ENCODE data around the gene DNAJC15.
A peak's percentile ranks its signal among the peaks of the same experiment; 100 is the strongest.
"Not testable (repeated sequence)": the region's sequence is repeated elsewhere in the genome, so short reads cannot be mapped to it uniquely, and the experiment has no call there.

The DNAJC15 gene

GRCh38 chr13:43005460-43006236 is 17.7 kb upstream of the DNAJC15 start:
- no peak for DNase-seq

DNA sequence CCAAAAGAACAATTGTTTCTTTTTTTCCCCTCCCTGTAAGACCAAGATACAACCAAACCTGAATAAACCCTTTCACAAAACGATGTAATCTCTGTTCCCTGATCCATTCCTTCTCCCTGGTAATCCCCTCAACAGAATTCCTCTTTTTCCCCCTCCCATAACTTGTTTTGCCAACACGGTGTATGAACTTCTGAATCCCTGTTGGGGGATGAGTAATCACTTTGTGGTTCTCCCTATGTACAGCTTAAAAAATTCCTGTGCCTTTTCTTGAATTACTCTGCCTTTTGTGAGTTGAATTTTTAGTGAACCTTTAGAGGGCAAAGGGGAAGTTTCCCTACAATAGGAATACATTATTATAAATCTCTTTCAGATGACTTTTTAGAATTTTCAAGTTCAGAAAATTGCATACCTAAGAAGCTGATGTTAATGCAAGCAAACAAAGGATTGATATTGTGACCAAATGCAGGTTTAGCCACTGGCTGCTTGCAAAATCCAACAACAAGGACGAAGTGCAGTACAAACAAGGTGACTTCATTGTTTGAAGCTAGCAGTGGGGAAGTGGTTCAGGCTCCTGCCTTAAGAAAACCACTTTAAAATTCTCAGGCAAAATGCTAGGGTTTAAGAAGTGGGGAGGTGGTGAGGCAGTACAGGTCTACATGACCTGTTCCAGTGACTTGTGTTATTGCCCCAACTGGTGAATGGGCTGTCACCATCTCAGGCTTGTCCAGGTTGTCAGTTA is 16.3 kb upstream of the DNAJC15 start:
- no peak for DNase-seq

GRCh38 chr13:43008596-43008995 is 14.8 kb upstream of the DNAJC15 start:
- DNase-seq = no peak

- DNase-seq = no peak
Observed at GRCh38 chr13:43009506-43009905, 13.9 kb upstream of the DNAJC15 start.

DNA sequence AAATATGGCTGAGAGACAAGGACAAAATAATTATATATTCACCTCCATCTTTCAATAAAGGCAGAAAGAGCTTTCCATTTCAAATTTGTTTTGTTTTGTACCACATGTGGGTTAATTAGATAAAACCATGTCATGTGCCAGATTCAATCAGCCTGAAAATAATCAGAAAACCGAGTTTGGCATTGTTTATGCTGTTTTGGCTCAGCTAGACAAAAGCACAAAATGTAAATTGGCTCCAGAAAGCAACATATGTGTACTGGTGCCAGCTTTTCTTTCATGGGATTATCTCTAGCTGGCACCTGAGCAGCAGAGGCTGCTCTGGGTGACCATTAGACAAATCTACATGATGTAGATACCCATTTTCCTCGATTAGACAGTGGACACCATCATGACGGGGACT is 9.2 kb upstream of the DNAJC15 start:
- peak; percentile 71 for DNase-seq

DNA sequence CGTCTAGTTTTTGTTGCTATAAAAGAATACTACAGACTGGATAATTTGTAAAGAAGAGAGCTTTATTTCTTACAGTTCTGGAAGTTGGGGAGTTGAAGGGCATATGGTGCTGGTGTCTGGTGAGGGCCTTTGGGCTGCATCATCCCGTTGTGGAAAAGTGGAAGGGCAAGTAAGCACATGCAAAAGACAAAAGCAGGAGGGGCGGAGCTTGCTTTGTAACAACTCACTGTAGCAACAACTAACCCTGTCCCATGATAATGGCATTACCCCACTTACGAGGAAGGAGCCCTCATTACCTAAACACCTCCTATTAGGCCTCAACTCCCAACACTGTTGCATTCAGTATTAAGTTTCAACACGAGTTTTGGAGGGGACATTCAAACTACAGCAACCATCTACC is 7.2 kb upstream of the DNAJC15 start:
- DNase-seq = no peak

- no peak for DNase-seq
Observed at GRCh38 chr13:43019811-43020210, 3.6 kb upstream of the DNAJC15 start.

GRCh38 chr13:43020794-43021193 is 2.6 kb upstream of the DNAJC15 start:
- DNase-seq = no peak

- no peak for DNase-seq
Observed at GRCh38 chr13:43021926-43022670, 1.3 kb upstream of the DNAJC15 start.

DNA sequence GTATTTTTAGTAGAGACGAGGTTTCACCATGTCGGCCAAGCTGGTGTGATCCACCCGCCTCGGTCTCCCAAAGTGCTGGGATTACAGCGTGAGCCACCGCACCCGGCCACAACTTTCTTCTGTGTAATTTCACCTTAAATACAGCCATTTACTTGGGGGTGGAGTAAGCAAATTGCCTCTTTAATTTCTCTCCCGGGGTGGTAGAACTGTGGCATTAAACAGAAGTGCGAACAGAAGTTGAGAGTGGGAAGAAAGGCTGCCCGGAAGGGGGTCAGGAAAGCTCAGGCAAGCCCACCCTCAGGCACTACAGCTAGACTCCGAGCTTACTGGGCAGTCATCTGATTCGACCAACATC is 475 bp upstream of the DNAJC15 start:
- DNase-seq = no peak

DNA sequence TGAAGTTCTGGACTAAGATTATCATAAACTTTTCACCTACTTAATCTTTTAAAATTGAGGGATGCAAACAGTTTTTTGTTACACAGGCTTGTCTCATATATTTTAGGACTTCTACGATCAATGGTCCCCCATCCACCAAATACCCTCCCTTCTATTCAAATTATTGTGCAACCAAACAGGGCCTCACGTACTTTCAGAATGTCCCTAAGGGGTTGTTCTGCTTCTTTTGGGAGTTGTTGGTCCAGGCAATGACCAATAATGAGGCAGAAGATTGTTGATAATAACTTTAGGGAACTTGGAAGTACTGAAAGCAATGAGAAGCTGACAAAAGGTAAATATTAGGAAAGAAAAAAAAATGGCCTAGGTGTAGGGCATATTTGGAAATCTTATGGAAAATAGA is 2.9 kb downstream of the DNAJC15 start:
- DNase-seq = no peak

DNA sequence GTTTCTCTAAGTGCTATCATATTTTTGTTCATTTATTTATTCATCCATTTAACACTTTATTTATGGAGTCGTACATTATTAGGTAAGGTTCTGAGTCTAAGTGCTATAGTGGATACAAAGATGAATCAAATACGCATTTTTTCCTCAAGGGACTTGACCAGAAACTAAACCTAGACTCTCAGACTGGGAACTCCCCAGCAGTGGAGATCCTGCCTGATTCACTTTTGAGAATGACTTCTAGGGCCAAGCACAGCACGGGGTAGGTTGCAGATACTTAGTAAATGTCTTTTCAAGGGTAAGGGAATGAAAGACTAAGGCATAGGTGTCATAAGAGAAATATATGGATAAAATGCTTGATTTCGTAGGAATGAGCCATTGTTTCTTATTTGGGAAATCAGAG is 7.2 kb downstream of the DNAJC15 start:
- no peak for DNase-seq

DNA sequence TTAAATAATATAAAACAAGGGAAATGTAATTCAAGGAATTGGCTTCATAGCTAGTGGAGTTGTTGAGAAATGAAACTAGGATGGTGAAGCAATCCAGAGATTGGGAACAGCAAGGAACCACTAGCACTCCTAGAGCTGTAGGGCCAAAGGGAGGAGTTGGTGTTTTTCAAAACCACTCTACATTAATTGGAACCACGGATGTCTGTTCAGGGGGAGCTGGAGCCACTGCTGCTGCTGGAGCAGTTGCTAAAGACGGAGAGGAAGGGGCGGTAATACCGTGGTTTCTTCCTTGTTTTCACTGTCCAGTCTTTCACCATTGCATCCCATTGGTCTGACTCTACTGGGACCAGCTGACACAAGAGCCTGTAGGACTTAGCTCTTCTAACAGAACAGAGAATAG is 8.5 kb downstream of the DNAJC15 start:
- DNase-seq = no peak

DNA sequence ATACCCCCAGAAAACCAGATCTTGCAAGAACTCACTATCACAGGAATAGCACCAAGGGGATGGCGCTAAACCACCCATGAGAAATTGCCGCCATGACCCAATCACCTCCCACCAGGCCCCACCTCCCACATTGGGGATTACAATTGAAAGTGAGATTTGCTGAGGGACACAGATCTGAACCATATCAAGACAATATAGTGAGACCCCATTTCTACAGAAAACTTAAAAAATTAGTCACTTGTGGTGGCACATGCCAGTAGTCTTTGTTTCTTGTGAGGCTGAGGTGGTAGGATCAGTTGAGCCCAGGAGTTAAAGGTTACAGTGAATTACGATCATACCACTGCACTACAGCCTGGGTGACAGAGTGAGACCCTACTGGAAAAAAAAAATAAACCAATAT is 9.7 kb downstream of the DNAJC15 start:
- DNase-seq = no peak

- no peak for DNase-seq
Observed at GRCh38 chr13:43036351-43037250, 13.2 kb downstream of the DNAJC15 start.

GRCh38 chr13:43039966-43040365 is 16.6 kb downstream of the DNAJC15 start:
- no peak for DNase-seq

DNA sequence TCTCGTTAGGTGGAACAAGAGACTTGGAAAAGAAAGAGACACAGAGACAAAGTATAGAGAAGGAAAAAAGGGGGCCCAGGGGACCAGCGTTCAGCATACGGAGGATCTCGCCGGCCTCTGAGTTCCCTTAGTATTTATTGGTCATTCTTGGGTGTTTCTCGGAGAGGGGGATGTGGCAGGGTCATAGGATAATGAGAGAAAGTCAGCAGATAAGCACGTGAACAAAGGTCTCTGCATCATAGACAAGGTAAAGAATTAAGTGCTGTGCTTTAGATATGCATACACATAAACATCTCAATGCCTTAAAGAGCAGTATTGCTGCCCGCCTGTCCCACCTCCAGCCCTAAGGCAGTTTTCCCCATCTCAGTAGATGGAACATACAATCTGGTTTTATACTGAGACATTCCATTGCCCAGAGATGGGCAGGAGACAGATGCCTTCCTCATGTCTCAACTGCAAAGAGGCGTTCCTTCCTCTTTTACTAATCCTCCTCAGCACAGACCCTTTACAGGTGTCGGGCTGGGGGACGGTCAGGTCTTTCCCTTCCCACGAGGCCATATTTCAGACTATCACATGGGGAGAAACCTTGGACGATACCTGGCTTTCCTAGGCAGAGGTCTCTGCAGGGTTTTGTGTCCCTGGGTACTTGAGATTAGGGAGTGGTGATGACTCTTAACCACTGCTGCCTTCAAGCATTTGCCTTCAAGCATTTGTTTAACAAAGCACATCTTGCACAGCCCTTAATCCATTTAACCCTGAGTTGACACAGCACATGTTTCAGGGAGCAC is 17.4 kb downstream of the DNAJC15 start:
- not testable (repeated sequence) for DNase-seq

- no peak for DNase-seq
Observed at GRCh38 chr13:43041369-43041921, 18.1 kb downstream of the DNAJC15 start.

GRCh38 chr13:43042410-43042921 is 19.1 kb downstream of the DNAJC15 start:
- DNase-seq = no peak

- no peak for DNase-seq
Observed at GRCh38 chr13:43044720-43045301, 21.4 kb downstream of the DNAJC15 start.

DNA sequence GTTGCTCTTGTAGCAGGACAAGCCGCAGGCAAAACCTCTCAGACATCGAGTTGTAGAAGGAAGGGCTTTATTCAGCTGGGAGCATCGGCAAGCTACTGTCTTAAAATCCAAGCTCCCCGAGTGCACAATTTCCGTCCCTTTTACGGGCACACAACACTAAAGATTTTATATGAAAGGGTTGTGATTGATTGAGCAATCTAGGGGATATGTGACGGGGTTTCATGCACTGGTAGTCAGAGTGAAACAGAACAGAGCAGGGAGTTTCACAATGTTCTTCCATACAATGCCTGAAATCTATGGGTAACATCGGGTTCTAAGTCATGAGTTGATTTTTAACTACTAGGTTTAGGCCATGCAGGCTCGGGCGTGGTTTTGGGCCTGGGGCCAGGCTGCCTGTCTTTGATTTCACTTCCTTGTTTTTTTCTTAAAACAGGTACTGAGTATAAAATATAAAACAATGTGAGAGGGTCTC is 22.0 kb downstream of the DNAJC15 start:
- DNase-seq = not testable (repeated sequence)

All from COR-L47 (cell line).